ENCODE data around the gene TMEM115. TPM values are rescaled to one million over a fixed set of nuclear protein-coding genes. Genes with fewer than 3 reads are reported as not detected.

Gene TMEM115, protein sequence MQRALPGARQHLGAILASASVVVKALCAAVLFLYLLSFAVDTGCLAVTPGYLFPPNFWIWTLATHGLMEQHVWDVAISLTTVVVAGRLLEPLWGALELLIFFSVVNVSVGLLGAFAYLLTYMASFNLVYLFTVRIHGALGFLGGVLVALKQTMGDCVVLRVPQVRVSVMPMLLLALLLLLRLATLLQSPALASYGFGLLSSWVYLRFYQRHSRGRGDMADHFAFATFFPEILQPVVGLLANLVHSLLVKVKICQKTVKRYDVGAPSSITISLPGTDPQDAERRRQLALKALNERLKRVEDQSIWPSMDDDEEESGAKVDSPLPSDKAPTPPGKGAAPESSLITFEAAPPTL
- 27.9 to 52.4 TPM (median 47.5 TPM) in 5 replicates for total RNA-seq (2022; extraction: Qiagen RNA extraction; ENCODE audit: low read depth)

DNA sequence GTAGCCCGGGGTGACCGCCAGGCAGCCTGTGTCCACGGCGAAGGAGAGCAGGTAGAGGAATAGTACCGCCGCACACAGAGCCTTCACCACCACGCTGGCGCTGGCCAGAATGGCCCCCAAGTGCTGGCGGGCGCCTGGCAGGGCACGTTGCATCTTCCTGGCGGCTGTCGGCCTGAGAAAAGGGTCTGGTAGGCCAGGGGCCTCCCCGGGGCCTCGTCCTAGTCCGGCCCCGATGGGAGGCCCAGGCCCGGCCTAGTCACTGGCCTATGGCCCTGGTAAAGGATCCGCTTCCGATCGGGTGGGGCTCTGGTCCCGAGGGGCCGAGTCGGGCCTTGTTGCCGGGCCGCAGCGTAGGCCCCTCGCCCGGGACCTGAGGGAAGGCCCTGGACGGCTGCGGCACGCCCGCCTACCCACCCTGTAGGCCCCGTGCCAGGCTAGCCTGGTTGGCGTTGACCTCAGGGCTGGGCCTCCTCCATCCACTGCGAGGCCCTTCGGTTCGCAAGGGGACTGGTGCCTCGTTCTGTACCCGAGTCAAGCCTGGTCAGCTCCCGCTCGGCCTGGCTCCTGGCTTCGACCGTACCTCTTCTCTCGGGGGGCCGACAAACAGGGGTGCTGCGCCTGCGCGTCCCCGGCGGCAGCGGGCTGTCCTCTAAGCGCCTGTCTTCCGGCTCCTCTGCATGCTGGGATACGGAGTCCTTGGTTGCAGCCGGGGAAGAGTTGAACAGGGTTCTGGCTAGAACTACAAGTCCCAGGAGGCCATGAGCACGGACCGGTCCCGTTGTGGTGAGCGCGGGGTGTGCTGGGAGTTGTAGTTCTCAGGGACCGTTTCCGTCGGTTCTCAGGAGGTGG lies at the start of gene TMEM115:
TMEM115 (minus strand) TSS at position 611 of the 849 bp plus-strand sequence; CDS start at position 153, 458 bp downstream.

DNA sequence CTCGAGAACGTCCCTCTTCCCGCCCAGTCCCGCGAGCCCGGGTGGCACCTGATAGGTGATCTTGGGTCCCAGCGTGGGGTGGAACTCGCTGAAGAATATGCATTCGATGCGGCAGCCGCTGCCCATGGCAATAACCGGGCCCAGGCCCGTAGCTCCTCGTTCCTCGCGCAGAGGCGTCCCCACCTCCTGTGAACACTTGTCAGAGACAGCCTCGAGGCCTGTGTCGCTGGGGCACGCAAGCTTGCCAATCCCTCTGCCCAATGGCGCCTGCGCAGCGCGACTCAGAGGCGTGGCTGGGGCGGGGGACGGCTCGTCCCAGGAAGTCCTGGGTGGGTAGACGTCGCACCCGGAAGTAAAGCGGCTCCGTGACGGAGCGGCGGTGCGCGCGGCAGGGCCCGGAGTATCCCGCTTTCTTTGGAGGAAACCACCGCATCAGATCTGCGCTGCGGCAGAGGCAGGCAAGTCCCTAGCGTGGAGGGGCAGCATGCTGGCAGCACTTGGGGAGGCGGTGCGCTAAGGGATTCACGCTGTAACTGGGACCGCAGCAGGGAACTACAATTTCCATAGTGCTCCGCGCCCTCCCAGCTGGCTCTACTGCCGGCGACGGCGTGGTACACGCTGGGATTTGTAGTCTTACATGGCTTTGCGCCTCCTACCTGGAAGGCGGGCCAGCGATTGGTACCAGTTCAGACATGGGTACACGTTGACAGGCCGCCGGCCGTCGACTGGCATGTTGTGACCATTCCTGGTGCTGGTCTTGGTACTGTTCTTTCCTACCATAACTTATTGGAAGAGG lies 8.6 kb downstream of the TMEM115 start, which contains the start of the genes CYB561D2 and NPRL2:
CYB561D2 (plus strand) TSS at position 336 of the 796 bp plus-strand sequence. CDS start 572 bp downstream, outside the sequence.
NPRL2 (minus strand) TSS at position 249 of the 796 bp plus-strand sequence; CDS start at position 126, 123 bp downstream.

DNA sequence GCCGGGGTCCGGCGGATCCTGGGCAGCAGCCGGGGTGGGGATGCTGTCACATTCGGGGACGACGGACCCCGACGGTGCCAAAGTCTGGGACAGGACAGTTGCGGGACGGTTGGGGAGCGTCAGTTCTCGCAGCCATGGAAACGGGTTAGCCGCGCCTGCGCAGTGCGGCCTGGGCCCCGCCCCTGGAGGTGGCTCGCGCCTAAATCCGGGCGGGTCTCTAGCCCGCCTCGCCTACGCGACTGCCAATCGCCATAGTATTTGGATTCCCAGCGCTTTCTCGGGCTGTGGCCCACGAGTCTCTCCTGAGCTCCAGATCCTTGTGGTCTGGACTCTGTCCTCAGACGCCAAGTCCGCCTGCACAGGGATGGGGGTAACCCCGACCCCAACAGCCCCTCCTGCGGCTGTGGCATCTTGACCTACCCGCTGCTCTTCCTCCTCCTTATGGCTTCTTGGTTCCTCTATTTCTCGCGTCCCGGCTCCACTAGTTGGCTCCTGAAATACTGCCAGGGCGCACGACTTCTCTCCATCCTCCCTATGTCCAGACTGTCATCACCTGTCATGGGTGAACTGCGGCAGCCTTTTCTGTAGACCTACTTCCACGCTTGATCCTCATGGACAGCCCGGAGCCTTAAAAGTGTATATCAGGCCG lies 13.6 kb downstream of the TMEM115 start, which contains the start of gene ZMYND10:
ZMYND10 (minus strand) TSS at position 147 of the 649 bp plus-strand sequence. CDS start 153 bp downstream, outside the sequence.

DNA sequence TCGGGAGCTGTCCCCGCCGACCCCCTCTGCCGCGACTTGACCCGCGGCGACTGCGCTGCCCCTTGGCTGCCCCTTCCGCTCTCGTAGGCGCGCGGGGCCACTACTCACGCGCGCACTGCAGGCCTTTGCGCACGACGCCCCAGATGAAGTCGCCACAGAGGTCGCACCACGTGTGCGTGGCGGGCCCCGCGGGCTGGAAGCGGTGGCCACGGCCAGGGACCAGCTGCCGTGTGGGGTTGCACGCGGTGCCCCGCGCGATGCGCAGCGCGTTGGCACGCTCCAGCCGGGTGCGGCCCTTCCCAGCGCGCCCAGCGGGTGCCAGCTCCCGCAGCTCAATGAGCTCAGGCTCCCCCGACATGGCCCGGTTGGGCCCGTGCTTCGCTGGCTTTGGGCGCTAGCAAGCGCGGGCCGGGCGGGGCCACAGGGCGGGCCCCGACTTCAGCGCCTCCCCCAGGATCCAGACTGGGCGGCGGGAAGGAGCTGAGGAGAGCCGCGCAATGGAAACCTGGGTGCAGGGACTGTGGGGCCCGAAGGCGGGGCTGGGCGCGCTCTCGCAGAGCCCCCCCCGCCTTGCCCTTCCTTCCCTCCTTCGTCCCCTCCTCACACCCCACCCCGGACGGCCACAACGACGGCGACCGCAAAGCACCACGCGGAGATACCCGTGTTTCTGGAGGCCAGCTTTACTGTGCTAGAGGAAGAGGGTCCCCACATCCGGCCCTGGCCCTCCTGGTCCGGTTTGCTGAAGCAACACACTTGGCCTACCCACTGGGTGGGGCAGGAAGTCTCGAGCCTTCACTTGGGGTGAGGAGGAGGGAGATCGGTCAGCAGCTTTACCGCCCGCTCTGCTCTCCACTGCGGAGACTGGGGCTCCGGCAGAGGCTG lies 18.6 kb downstream of the TMEM115 start, which contains the start of gene RASSF1:
RASSF1 (minus strand) TSS at position 389 of the 882 bp plus-strand sequence; CDS start at position 358, 31 bp downstream.

DNA sequence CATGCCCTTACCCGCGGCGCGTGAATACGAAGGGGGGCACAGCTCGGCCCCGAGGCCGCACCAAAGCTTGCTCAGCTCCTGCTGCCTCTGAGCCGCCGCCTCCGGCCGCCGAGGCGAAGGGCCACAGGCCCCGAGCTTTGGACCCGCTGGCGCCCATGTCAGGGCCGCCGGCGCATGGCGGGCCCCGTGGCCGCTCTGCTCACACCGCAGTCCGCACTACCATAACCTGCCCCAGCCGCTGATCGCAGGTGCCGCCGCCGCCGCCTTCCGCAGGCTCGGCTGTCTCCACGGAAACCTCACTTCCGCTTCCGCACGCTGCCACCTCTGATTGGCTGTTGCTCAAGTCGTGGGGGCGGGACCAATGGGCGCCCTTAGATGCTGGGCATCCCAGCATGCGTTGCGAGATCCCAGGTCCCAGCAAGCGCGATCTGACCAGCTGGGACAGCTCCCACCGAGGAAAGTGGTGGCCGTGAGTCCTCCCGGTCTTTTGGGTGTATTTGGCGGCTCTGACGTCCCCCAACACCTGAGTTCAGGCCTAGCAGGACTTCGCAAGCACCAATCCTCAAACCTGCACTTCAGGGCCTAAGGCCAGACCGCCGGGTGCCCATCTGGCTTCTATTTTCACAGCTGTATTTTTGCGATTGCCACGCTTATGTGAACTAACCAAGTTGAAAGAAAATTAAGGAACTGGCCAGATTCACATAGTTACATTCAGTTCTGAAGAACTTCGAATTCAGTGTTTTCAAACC lies 31.2 kb downstream of the TMEM115 start, which contains the start of gene TUSC2:
TUSC2 (minus strand) TSS at position 281 of the 749 bp plus-strand sequence; CDS start at position 157, 124 bp downstream.

DNA sequence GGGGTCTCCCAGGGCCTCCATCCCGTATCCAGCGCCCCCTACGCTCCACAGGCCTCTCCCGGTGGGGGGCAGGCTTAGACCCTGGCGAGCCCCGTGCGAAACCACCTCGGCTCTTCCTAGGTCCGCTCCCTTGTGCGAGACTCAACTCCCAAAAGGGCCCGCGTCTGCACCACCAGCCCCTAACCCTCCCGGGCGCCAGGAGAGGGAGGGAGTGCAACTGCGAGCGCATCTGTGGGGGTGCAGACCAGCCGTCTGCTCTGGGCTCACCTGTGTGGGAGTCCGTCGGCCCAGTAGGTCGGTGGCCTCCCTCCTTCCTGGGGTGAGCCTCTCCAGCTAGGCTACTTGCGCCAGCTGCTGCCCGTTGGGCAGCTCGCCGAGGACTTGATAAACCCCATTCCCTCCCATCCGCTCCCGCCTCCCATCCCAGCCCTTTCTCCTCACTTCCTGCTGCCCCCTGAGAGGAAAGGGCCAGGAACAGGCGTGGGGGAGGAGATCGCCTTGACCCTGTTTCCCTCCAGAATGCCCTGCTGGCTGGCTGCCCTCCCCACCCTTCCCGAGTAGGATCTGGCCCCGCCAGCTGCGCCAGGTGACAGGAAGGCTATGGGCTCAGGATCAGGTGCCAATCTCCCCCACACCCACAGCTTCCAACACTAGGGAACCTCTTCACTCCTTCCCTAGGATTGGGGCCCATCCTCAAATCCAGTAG lies 36.8 kb downstream of the TMEM115 start, which contains the start of gene HYAL2:
HYAL2 (minus strand) TSS at position 360 of the 706 bp plus-strand sequence. CDS start 2,256 bp downstream, outside the sequence.

Other genes starting within 250 kb of the TMEM115 start
- 8.6 to 16.4 TPM (median 14.0 TPM) in 5 replicates for gene SEMA3F, start 204.2 kb downstream of the TMEM115 start, total RNA-seq (2022; extraction: Qiagen RNA extraction; ENCODE audit: low read depth)
- gene GNAT1, start 167.9 kb downstream of the TMEM115 start, total RNA-seq (2022; extraction: Qiagen RNA extraction; ENCODE audit: low read depth), result 0.07 TPM in 1 of 5 replicates, not detected in the others
- gene SLC38A3, start 154.2 kb downstream of the TMEM115 start, total RNA-seq (2022; extraction: Qiagen RNA extraction; ENCODE audit: low read depth), result 0.20 TPM in 1 of 5 replicates, not detected in the others
- 33.0 to 49.5 TPM (median 48.7 TPM) in 5 replicates for gene GNAI2, start 123.3 kb downstream of the TMEM115 start, total RNA-seq (2022; extraction: Qiagen RNA extraction; ENCODE audit: low read depth)
- 4.7 to 9.6 TPM (median 7.3 TPM) in 5 replicates for gene SEMA3B, start 90.4 kb downstream of the TMEM115 start, total RNA-seq (2022; extraction: Qiagen RNA extraction; ENCODE audit: low read depth)
- gene LSMEM2, start 80.4 kb downstream of the TMEM115 start, total RNA-seq (2022; extraction: Qiagen RNA extraction; ENCODE audit: low read depth), result 0.14 TPM in 1 of 5 replicates, not detected in the others
- gene IFRD2, start 67.1 kb downstream of the TMEM115 start, total RNA-seq (2022; extraction: Qiagen RNA extraction; ENCODE audit: low read depth), result 53.1 to 98.4 TPM (median 95.9 TPM) in 5 replicates
- gene HYAL3, start 60.1 kb downstream of the TMEM115 start, total RNA-seq (2022; extraction: Qiagen RNA extraction; ENCODE audit: low read depth), result 5.7 to 11.3 TPM (median 8.8 TPM) in 5 replicates
- 4.6 to 8.6 TPM (median 6.1 TPM) in 5 replicates for gene NAA80, start 60.1 kb downstream of the TMEM115 start, total RNA-seq (2022; extraction: Qiagen RNA extraction; ENCODE audit: low read depth)
- 0.24 to 0.80 TPM (median 0.46 TPM) in 5 replicates for gene HYAL1, start 55.9 kb downstream of the TMEM115 start, total RNA-seq (2022; extraction: Qiagen RNA extraction; ENCODE audit: low read depth)
- 14.7 to 31.6 TPM (median 29.4 TPM) in 5 replicates for gene HYAL2, start 36.8 kb downstream of the TMEM115 start, total RNA-seq (2022; extraction: Qiagen RNA extraction; ENCODE audit: low read depth)
- 21.2 to 43.0 TPM (median 36.2 TPM) in 5 replicates for gene TUSC2, start 31.3 kb downstream of the TMEM115 start, total RNA-seq (2022; extraction: Qiagen RNA extraction; ENCODE audit: low read depth)
- gene RASSF1, start 18.7 kb downstream of the TMEM115 start, total RNA-seq (2022; extraction: Qiagen RNA extraction; ENCODE audit: low read depth), result 13.9 to 20.7 TPM (median 18.4 TPM) in 5 replicates
- gene ZMYND10, start 13.8 kb downstream of the TMEM115 start, total RNA-seq (2022; extraction: Qiagen RNA extraction; ENCODE audit: low read depth), result 0.89 to 2.2 TPM (median 1.5 TPM) in 5 replicates
- gene NPRL2, start 8.7 kb downstream of the TMEM115 start, total RNA-seq (2022; extraction: Qiagen RNA extraction; ENCODE audit: low read depth), result 9.3 to 14.5 TPM (median 13.8 TPM) in 5 replicates
- gene CYB561D2, start 8.7 kb downstream of the TMEM115 start, total RNA-seq (2022; extraction: Qiagen RNA extraction; ENCODE audit: low read depth), result 11.9 to 22.1 TPM (median 18.8 TPM) in 5 replicates
- 0.15 to 0.69 TPM (median 0.66 TPM) in 5 replicates for gene CACNA2D2, start 144.1 kb upstream of the TMEM115 start, total RNA-seq (2022; extraction: Qiagen RNA extraction; ENCODE audit: low read depth)
- gene C3orf18, start 208.2 kb upstream of the TMEM115 start, total RNA-seq (2022; extraction: Qiagen RNA extraction; ENCODE audit: low read depth), result 2.2 to 3.7 TPM (median 2.7 TPM) in 5 replicates
- gene HEMK1, start 210.0 kb upstream of the TMEM115 start, total RNA-seq (2022; extraction: Qiagen RNA extraction; ENCODE audit: low read depth), result 4.7 to 7.2 TPM (median 6.6 TPM) in 5 replicates

All from A549 treated with ZK216348 at 1 μM for 4 hours (cell line).